PFSK-1 (cell line): ENCODE results near the gene OXCT2.

Source experiments
- FOXP2 ChIP-seq: optimal IDR thresholded peaks from 2 replicates; pipeline ENCODE3; 2011; ENCODE audit warnings: borderline replicate concordance, control low read depth, inconsistent platforms; ENCODE audit not compliant: insufficient read depth; ENCODE audit errors: extremely low read length, extremely low read depth
- POLR2AphosphoS5 ChIP-seq: IDR thresholded peaks from 2 replicates; pipeline ENCODE4 v1.6.1; 2012; ENCODE audit warnings: low read depth, mild to moderate bottlenecking, control low read depth, low read length, moderate library complexity
- SIN3A ChIP-seq: IDR thresholded peaks from 2 replicates; pipeline ENCODE4 v1.6.1; 2012; ENCODE audit warnings: mild to moderate bottlenecking, low read length, moderate library complexity, borderline replicate concordance; ENCODE audit not compliant: insufficient read depth
- TAF1 ChIP-seq: IDR thresholded peaks from 2 replicates; pipeline ENCODE4 v1.6.1; 2012; ENCODE audit warnings: low read length, control low read depth, borderline replicate concordance; ENCODE audit not compliant: insufficient read depth
- TF ChIP-seq, protein P1 (sequence below), 2 experiments: IDR thresholded peaks; 2 replicates each; pipeline versions ENCODE4 v1.6.1 to v1.8.0; 2011 to 2012; ENCODE audit warnings: low read depth in 2 of 2, low read length in 2 of 2, control low read depth in 1 of 2, inconsistent platforms in 1 of 2, mild to moderate bottlenecking in 1 of 2, moderate library complexity in 1 of 2; ENCODE audit not compliant: insufficient read depth in 1 of 2

OXCT2 gene

GRCh38 chr1:39733161-39733560, 38.0 kb downstream of the OXCT2 start:
- TF ChIP-seq, protein P1, sequence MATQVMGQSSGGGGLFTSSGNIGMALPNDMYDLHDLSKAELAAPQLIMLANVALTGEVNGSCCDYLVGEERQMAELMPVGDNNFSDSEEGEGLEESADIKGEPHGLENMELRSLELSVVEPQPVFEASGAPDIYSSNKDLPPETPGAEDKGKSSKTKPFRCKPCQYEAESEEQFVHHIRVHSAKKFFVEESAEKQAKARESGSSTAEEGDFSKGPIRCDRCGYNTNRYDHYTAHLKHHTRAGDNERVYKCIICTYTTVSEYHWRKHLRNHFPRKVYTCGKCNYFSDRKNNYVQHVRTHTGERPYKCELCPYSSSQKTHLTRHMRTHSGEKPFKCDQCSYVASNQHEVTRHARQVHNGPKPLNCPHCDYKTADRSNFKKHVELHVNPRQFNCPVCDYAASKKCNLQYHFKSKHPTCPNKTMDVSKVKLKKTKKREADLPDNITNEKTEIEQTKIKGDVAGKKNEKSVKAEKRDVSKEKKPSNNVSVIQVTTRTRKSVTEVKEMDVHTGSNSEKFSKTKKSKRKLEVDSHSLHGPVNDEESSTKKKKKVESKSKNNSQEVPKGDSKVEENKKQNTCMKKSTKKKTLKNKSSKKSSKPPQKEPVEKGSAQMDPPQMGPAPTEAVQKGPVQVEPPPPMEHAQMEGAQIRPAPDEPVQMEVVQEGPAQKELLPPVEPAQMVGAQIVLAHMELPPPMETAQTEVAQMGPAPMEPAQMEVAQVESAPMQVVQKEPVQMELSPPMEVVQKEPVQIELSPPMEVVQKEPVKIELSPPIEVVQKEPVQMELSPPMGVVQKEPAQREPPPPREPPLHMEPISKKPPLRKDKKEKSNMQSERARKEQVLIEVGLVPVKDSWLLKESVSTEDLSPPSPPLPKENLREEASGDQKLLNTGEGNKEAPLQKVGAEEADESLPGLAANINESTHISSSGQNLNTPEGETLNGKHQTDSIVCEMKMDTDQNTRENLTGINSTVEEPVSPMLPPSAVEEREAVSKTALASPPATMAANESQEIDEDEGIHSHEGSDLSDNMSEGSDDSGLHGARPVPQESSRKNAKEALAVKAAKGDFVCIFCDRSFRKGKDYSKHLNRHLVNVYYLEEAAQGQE (IDR thresholded peaks at IDR 0.05; ENCODE audit: insufficient read depth in 1 of 2, low read depth in 2 of 2, low read length in 2 of 2) = no peak
- TF ChIP-seq SIN3A (no peak), TAF1 (no peak), FOXP2 (no peak), POLR2AphosphoS5 (no peak)

DNA sequence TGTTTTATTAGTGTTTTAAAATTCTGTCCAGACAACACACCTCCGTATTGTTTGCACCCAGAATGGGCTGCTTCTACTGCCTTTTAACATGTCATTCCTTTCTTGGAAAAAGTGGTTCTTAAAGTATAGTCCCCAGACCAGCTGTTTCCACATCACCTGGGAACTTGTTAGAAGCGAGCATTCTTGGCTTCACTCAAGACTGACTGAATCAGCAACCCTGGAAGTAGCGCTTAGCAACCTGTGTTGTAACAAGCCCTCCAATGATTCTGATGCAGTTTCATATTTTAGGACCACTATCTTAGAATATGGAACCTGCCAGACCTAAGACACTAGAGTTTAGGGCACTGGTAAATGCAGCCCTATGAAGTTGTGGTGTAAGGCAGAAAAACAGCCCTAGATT, 38.4 kb downstream of the OXCT2 start:
- TF ChIP-seq FOXP2 (no peak), TAF1 (no peak), SIN3A (no peak), POLR2AphosphoS5 (no peak)
- TF ChIP-seq, protein P1 (IDR thresholded peaks at IDR 0.05; ENCODE audit: insufficient read depth in 1 of 2, low read depth in 2 of 2, low read length in 2 of 2) = no peak

- TF ChIP-seq POLR2AphosphoS5 = no peak
- no peak for TF ChIP-seq SIN3A
- no peak for TF ChIP-seq FOXP2
- no peak for TF ChIP-seq TAF1
- TF ChIP-seq, protein P1 (IDR thresholded peaks at IDR 0.05; ENCODE audit: insufficient read depth in 1 of 2, low read depth in 2 of 2, low read length in 2 of 2) = no peak
Observed at GRCh38 chr1:39729842-39730241, 41.3 kb downstream of the OXCT2 start.

DNA sequence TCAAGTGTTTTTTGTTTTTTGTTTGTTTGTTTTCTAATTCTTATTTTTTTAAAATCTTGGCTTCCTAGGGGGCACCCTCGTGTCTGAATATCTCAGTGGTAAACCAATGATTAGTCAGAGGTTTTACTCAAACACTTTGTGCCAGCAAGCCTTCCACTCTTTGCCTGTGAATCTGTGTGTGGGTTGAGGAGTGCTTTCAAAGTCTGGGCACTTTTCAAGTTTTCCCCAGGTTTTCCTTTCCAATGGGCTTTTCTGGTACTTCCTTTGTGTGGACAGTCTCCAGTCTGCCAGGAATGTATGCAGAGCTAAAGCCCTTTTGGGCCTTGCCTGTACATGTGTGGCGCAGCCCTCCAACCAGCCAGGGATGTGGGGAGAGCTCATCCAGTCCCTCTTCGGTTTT, 42.1 kb downstream of the OXCT2 start:
- no peak for TF ChIP-seq SIN3A
- no peak for TF ChIP-seq TAF1
- TF ChIP-seq, protein P1 (IDR thresholded peaks at IDR 0.05; ENCODE audit: insufficient read depth in 1 of 2, low read depth in 2 of 2, low read length in 2 of 2) = no peak
- no peak for TF ChIP-seq POLR2AphosphoS5
- TF ChIP-seq FOXP2 = no peak

GRCh38 chr1:39727932-39728317, 43.2 kb downstream of the OXCT2 start:
- TF ChIP-seq SIN3A (no peak), POLR2AphosphoS5 (no peak), TAF1 (no peak), FOXP2 (no peak)
- TF ChIP-seq, protein P1 (IDR thresholded peaks at IDR 0.05; ENCODE audit: insufficient read depth in 1 of 2, low read depth in 2 of 2, low read length in 2 of 2) = no peak
